PC-3 (cell line): ENCODE measurements around the gene ANKRD10.

Source experiments
- CTCF ChIP-seq: fragments of 300-600 bp; sonication (generic); conservative IDR thresholded peaks from 2 replicates; pipeline ENCODE4 v1.5.1; 2017; ENCODE audit warnings: antibody characterized with exemption, low read depth, mild to moderate bottlenecking, low read length
- EZH2 ChIP-seq: fragments of 300-600 bp; sonication (generic); IDR thresholded peaks from one replicate; pipeline ENCODE4 v1.6.1; 2017; ENCODE audit warnings: antibody characterized with exemption, mild to moderate bottlenecking, low read length; ENCODE audit not compliant: unreplicated experiment

- no peak for TF ChIP-seq CTCF
- TF ChIP-seq EZH2, result no peak
These were observed 34.2 kb upstream of the ANKRD10 start for GRCh38 chr13:110949116-110949515.
